HG03439 (cell line): ENCODE measurements around the gene GRIK2.
A peak's percentile ranks its signal among the peaks of the same experiment; 100 is the strongest.

Experiments
- ATAC-seq: cut with Tn5 transposase; IDR thresholded peaks from one replicate; pipeline ENCODE4 v1.9.1; 2021; ENCODE audit warnings: mild to moderate bottlenecking, moderate library complexity; ENCODE audit not compliant: unreplicated experiment

GRIK2 gene

GRCh38 chr6:101454106-101454676, 60.7 kb downstream of the GRIK2 start:
- no peak for ATAC-seq

DNA sequence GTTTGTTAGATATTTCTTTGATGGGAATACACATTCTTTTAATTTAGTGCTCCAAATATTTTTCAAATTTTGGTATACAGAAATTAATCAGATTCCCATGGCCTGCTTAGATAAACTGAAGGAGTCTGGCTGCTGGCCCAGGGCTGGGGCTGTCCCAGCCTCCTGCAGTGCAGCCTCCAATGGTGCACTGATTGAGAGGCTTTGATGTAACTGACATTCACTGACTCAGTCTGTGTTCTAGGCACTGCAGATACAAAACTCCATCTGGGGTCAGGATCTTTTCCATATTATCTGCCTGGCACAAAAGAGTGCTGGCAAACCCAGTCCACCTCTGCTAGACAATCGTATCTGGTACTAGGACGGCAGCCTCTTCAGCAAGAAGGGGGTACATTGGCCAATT, 64.8 kb downstream of the GRIK2 start:
- ATAC-seq: no peak

GRCh38 chr6:101458826-101459225, 65.3 kb downstream of the GRIK2 start:
- no peak for ATAC-seq

DNA sequence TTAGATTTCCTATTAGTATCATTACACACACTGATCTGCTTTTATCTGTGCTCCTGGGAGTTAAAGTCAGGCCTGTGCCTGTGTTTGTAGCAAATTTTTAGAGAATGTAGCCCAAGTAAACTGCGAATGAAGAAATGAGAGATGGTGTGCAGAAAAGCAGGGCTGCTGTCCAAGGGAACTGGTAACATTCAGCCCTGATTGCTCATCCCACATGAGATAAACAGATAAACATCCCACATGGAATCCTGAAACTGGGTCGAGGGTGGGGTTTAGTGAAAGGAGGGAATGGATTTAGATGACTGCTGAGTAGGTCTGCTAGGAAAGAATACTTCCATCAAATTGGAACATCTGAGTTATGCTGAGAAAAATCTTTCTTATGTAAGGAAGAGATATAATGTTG, 69.1 kb downstream of the GRIK2 start:
- ATAC-seq: no peak

DNA sequence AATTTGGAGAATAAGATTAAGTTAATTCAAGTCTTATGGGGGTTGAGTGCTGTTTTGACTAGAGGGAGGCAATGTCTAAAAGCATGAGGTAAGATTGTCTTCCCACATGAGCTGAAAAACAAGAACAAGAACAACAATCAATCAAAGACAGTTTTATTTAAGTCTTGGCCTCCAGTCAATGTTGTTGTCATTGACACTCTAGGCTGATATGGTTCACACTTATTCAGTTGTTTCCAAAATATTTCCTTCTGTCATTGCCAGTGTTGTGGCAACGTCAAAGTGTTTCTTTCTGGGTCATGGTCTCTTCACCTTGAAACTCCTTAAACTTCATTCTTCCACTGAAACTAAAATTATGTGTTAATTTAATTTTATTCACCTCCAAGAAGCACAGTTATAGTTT, 72.4 kb downstream of the GRIK2 start:
- ATAC-seq: no peak

DNA sequence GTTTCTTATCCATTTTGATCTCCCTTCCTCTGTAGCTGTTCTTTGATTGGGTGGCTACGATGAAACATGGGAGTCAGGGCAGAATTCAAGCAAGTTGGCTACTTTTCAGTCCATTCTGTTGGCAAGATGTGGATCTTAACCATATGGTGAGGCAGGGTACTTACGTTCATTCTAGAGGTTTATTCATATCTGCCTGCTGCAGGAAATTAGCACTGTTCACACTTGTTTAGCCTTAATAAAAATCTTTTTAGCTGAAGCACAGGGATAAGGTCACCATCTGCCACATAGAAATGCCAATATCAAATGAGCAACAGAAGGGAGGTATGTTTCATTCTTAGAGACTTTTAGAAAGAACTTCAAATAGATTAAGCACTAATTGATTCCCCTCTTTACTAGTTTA, 83.9 kb downstream of the GRIK2 start:
- no peak for ATAC-seq

DNA sequence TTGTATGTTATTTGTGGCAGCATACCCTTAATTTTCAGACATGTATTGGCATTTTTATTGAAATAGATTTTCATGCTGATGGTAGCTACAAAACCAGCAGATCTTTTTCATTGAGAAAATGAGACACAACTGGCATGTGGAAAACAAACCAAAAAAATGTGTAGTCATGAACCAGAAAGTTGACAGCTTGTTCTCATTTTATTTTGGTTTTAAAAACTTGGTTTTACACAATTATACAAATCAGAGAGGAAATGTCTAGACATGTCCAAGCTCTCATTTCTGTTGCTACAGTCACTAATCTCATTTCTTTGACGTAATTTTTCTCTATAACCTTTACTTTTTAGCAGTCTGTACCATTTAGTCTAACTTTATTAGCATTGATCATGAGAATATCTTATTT, 85.4 kb downstream of the GRIK2 start:
- no peak for ATAC-seq

DNA sequence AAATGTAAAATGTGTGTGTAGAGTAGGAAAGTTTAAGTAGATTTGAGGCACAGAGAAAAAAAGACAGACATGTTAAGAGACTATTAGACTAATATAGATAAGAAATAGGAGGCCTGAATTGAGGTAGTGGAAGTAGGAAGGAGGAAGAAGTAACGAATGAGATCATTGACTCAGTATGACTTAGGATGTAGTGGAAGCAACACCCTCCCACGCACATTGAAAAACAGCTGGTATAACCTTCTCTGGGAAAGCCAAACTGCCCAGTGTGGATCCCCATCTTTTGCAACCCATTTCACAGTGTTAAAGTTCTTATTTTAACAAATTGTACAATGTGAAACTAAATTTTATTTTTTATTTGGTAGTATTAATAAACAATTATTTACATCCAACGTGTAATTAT, 89.1 kb downstream of the GRIK2 start:
- ATAC-seq: no peak

DNA sequence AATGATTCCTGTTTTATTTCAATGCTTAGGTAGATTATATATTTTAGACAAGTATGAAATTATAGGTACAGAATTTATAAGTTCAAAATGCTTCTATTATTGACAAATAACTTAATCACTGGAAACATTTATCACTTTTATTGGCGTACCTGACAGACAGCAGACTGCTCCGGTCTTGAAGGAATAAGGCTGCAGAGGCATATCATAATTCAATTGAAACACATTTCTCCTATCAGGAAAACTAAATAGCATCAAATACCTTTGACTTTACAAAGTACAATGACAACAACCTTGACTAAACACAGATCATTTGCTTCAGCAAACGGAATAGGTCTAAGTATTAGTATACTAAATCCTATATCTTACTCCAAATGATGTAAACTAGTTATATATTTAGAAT, 91.3 kb downstream of the GRIK2 start:
- ATAC-seq: no peak

GRCh38 chr6:101486124-101486523, 92.6 kb downstream of the GRIK2 start:
- no peak for ATAC-seq

GRCh38 chr6:101486726-101487125, 93.2 kb downstream of the GRIK2 start:
- ATAC-seq: no peak

GRCh38 chr6:101489456-101489855, 95.9 kb downstream of the GRIK2 start:
- no peak for ATAC-seq

GRCh38 chr6:101490857-101491256, 97.3 kb downstream of the GRIK2 start:
- ATAC-seq: no peak

DNA sequence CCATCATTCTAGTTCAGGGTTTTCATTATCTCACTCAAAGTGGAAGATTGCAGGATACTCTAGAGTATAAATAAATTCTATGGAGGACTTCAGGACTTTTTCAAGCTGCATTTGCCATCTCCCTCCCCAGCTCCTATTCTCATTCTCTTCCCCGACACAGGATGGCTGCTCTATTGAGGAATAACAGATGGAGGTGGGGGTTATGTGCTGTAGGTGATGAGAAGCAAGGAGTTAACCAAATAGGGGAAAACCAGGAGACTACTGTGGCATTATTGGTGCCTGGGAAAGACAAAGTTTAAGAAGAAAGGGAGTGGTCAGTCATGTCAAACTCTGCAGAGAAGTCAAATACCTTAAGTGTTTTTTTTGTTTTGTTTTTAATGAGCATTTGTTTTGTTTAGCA, 109.3 kb downstream of the GRIK2 start:
- ATAC-seq: no peak

GRCh38 chr6:101509536-101509935, 116.0 kb downstream of the GRIK2 start:
- ATAC-seq: no peak

GRCh38 chr6:101513181-101513580, 119.7 kb downstream of the GRIK2 start:
- no peak for ATAC-seq

DNA sequence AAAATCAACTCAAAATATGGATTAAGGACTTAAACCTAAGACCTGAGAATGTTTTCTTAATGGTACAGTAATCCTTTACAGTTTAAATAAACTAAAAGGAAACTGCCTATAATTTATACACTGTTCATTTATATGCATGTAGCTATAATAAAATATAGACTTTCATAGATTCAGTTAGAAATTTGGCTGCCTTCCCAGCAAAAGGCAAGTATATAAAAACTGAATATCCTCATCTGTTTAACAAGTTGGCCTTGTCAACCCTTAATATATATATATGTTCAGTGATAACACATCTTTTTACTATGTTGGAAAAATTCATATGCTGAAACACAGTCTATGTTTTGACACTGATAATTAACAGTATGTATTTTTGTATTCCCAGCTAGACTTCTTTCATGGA, 123.1 kb downstream of the GRIK2 start:
- ATAC-seq: no peak

GRCh38 chr6:101517632-101518031, 124.1 kb downstream of the GRIK2 start:
- peak; percentile 81 for ATAC-seq

DNA sequence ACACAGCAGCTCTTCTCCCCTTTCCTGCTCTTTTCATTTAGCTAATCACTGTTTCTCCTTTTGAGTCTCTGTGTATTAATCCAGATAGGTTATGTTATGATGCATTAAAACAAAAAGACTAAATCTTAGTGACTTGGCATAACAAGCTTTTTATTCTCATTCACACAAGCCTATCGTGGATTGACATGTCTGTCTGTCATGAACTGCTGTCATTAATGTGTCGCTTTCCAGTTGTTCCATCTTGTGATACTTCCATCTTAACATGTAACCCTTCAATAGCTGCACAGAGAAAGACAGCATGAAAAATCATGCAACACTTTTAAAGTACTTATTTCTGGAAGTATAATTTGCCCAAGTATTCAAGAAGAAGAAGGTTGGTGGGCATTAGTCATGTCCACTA, 128.7 kb downstream of the GRIK2 start:
- no peak for ATAC-seq

GRCh38 chr6:101527467-101527866, 134.0 kb downstream of the GRIK2 start:
- ATAC-seq: no peak

- no peak for ATAC-seq
Measured at GRCh38 chr6:101528801-101529200, 135.3 kb downstream of the GRIK2 start.

DNA sequence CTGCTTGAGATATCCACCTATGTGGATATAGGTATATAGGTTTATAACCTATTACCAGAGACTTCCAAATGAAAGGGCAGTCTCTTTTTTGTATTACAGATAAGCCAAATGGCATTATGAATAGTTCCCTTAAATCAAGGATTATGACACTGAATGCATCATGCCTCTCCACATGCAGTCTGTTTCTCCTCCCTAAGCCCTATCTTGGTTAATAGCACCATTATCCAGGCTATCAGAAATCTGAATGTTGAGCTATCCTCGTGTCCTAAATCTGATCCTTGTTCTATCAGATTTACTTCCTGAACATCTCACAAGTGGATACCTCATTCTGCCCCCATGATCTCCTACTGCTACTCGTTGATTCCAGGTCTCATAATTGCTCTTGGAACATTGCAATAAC, 138.0 kb downstream of the GRIK2 start:
- ATAC-seq: no peak

DNA sequence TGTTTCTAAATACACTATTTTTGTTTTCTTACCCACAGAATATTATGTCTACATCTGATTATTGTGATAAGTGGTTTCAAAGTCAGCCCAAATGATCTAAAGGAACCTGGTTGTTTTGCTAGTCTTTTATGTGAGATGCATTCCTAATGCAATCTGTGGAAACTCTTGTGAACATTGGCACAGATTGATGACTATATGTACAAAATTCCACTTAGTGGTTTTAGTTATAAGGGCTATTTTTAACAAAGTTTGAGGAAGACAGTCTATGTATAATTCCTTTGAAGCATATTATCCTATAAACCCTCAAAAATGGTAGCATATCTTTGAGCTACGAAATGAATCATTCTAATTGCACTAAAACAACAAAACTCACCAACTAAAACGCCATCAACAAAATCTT, 140.9 kb downstream of the GRIK2 start:
- no peak for ATAC-seq

DNA sequence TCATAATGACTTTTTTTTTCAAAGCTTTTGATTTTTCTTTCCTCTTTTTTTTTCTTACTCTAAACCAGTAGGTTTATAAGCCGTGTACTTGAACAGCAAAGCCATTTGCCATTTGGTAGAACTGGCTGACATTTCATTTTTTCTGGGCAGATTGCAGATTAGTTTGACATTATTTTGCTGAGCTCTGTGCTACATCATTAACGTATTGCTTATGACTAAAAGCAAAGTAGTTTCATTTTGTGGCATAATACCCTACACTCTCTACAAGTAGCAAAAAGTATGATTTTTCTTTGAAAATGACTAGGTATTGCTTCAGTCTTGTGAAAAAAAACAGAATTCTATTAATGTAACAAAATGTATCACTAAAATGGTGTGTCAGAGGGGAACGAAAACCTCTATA, 141.3 kb downstream of the GRIK2 start:
- no peak for ATAC-seq
